ENCODE data around the gene TMEM128.
"Not testable (repeated sequence)": the region's sequence is repeated elsewhere in the genome, so short reads cannot be mapped to it uniquely, and the experiment has no call there.

Gene TMEM128

GRCh38 chr4:4248029-4248884 is at the start of gene TMEM128:
TSS of gene TMEM128 (minus strand) at chr4:4248223. CDS start at chr4:4248202, 21 bp downstream.
- DNase-seq, result peak; percentile 84 to 88

GRCh38 chr4:4296283-4296846 is 48.3 kb upstream of the TMEM128 start:
- no peak for DNase-seq

GRCh38 chr4:4293279-4293678 is 45.3 kb upstream of the TMEM128 start:
- no peak for DNase-seq

- DNase-seq, result peak; percentile 80 to 86
Observed at GRCh38 chr4:4289941-4290850, 42.2 kb upstream of the TMEM128 start, which contains the start of the genes LYAR and ZBTB49. TSS of gene LYAR (minus strand) at chr4:4290154. CDS start at chr4:4283742, 6,412 bp downstream. TSS of gene ZBTB49 (plus strand) at chr4:4290251. CDS start at chr4:4299946, 9,695 bp downstream.

GRCh38 chr4:4289597-4289940 is 41.5 kb upstream of the TMEM128 start:
- no peak for DNase-seq

GRCh38 chr4:4289055-4289454 is 41.0 kb upstream of the TMEM128 start:
- no peak for DNase-seq

- DNase-seq, result no peak
Observed at GRCh38 chr4:4288098-4288497, 40.1 kb upstream of the TMEM128 start.

GRCh38 chr4:4284827-4285618 is 37.0 kb upstream of the TMEM128 start:
- no peak for DNase-seq

GRCh38 chr4:4281787-4282186 is 33.8 kb upstream of the TMEM128 start:
- DNase-seq, result no peak

GRCh38 chr4:4277531-4277930 is 29.5 kb upstream of the TMEM128 start:
- no peak for DNase-seq

GRCh38 chr4:4274226-4274625 is 26.2 kb upstream of the TMEM128 start:
- no peak for DNase-seq

- no peak for DNase-seq
Observed at GRCh38 chr4:4271912-4272311, 23.9 kb upstream of the TMEM128 start.

- no peak for DNase-seq
Observed at GRCh38 chr4:4270529-4270928, 22.5 kb upstream of the TMEM128 start.

GRCh38 chr4:4269856-4270255 is 21.8 kb upstream of the TMEM128 start:
- no peak for DNase-seq

GRCh38 chr4:4269331-4269731 is 21.3 kb upstream of the TMEM128 start:
- no peak for DNase-seq

GRCh38 chr4:4268776-4269175 is 20.8 kb upstream of the TMEM128 start:
- no peak for DNase-seq

GRCh38 chr4:4267981-4268380 is 20.0 kb upstream of the TMEM128 start:
- DNase-seq, result no peak

- DNase-seq, result peak; percentile 8 to 77
Observed at GRCh38 chr4:4260185-4260751, 12.2 kb upstream of the TMEM128 start.

- no peak for DNase-seq
Observed at GRCh38 chr4:4259484-4260100, 11.6 kb upstream of the TMEM128 start.

- DNase-seq, result not testable (repeated sequence)
Observed at GRCh38 chr4:4257705-4258104, 9.7 kb upstream of the TMEM128 start.

- DNase-seq, result no peak
Observed at GRCh38 chr4:4256799-4257198, 8.8 kb upstream of the TMEM128 start.

- no peak for DNase-seq
Observed at GRCh38 chr4:4254666-4255065, 6.6 kb upstream of the TMEM128 start.
